ENCODE measurements around the gene DSC1.

- TF ChIP-seq CTCF (IDR thresholded peaks at IDR 0.05): no peak
- no peak for TF ChIP-seq POLR2A (IDR thresholded peaks at IDR 0.05)
Measured at GRCh38 chr18:31190919-31191318, 28.3 kb upstream of the DSC1 start.

Measured in testis (tissue), 2 donors.